ENCODE results near the gene FAM13B.
"Not testable (repeated sequence)": the region's sequence is repeated elsewhere in the genome, so short reads cannot be mapped to it uniquely, and the experiment has no call there.

The FAM13B gene

DNA sequence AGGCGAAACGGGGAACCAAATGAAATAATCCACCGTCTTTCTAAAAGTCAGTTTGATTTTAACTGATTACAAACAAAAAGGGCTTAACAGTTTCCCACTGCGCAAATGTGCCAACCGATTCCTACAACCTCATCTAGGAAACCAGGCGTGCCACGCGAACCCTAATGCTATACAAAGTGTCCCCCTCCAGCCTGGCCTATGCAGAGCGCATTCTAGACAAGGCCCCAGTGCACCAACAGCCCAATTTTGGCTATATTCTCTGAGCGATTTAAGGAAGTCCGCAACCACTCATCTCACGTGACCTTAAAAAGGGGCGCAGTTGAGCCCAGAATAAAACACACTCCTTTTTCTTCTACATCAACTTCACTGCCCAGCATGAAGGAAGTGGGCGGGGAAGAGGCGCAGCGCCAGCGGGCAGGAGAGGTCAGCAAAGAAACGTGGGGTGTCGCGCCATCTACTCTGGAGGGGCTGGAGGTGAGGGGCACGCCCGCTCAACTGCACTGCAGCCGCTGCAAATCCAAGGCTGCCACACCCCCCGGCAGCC is 779 bp downstream of the FAM13B start:
- peak overlapping the region; percentile 93 for H3K4me3 ChIP-seq (ENCODE audit: low read depth, low read length)
- TF ChIP-seq, protein P1, sequence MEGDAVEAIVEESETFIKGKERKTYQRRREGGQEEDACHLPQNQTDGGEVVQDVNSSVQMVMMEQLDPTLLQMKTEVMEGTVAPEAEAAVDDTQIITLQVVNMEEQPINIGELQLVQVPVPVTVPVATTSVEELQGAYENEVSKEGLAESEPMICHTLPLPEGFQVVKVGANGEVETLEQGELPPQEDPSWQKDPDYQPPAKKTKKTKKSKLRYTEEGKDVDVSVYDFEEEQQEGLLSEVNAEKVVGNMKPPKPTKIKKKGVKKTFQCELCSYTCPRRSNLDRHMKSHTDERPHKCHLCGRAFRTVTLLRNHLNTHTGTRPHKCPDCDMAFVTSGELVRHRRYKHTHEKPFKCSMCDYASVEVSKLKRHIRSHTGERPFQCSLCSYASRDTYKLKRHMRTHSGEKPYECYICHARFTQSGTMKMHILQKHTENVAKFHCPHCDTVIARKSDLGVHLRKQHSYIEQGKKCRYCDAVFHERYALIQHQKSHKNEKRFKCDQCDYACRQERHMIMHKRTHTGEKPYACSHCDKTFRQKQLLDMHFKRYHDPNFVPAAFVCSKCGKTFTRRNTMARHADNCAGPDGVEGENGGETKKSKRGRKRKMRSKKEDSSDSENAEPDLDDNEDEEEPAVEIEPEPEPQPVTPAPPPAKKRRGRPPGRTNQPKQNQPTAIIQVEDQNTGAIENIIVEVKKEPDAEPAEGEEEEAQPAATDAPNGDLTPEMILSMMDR (IDR thresholded peaks at IDR 0.05; ENCODE audit: low read depth, low read length), result no peak

DNA sequence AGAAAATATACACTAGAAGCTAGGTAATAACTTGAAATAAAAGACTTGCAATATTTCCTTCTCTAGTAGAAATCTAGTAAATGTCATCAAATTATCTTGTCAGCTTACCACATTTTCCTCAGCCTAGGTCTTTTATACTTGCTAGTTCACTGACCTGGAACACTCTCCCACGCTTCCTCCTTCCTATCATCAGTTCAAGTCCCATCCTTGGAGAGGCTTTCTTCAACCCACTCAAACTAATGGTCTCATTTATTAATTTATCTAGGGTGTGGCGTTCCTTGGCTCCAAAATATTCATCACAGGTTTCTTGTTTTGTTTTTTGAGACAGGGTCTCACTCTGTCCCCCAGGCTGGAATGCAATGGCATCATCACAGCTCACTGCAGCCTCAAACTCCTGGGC is 2.9 kb downstream of the FAM13B start:
- TF ChIP-seq, protein P1 (IDR thresholded peaks at IDR 0.05; ENCODE audit: low read depth, low read length), result no peak
- H3K4me3 ChIP-seq (ENCODE audit: low read depth, low read length), result no peak overlapping the region

DNA sequence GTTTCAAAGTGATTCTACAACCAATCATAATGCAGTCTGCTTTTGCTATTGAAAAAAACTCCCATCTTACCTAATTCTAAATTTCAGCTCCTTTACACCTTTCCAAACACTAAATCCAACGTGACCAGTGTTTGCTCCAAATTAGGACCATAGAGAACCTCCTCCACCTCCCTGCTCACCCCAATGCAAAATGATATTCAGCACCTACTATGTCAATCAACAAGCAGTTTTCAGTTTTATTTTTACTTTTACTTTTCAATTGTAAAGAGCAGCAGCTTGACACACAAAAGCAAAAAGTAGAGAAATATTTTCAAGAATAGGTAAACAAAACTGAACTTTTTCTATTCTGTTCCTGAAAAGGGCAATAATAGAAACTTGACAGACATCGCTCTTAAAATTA is 3.4 kb downstream of the FAM13B start:
- TF ChIP-seq, protein P1 (IDR thresholded peaks at IDR 0.05; ENCODE audit: low read depth, low read length), result no peak

DNA sequence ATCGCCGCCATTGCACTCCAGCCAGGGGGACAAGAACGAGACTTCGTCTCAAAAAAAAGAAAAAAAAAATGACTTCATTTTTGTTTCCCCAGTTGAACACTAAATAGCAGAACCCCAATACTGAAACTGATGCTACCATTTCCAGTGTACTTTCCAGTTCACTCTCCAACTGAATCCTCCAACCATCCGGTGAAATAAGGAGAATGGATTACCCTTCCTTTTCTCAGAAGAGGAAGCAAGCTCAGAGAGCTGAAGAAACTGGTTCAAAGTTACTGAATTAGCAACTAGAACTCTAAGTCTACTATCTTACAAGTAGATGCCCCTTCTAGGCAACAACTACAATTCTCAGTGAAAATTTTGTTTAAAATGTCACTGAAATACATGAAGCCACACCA is 3.9 kb downstream of the FAM13B start:
- TF ChIP-seq, protein P1 (IDR thresholded peaks at IDR 0.05; ENCODE audit: low read depth, low read length), result no peak
- no peak overlapping the region for H3K4me3 ChIP-seq (ENCODE audit: low read depth, low read length)

More for the DNA sequence above, 3.4 kb downstream of the FAM13B start:
- H3K4me3 ChIP-seq (ENCODE audit: low read depth, low read length), result no peak overlapping the region

DNA sequence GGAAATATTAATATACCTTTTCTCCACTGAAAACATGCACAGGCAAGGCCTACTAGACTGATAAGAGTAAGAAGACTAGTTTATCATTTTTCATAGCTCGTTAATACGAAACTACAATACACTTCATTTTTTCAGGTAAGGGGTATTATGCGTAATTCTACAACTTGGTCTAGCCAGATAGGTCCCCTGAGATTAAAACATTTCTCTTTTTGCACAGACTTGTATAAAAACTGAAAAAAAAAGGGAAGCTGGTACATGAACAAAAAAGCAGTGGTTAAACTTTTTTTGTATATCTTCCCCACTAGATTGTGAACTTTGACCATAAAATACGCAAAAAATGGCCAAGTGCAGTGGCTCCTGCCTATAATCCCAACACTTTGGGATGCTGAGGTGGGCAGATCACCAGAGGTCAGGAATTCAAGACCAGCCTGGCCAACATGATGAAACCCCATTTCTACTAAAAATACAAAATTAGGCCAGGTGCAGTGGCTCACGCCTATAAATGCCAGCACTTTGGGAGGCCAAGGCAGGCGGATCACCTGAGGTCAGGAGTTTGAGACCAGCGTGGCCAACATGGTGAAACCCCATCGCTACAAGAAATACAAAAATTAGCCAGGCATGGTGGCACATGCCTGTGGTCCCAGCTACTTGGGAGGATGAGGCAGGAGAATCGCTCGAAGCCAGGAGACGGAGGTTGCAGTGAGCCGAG is 4.5 kb downstream of the FAM13B start:
- H3K4me3 ChIP-seq (ENCODE audit: low read depth, low read length), result not testable (repeated sequence)

DNA sequence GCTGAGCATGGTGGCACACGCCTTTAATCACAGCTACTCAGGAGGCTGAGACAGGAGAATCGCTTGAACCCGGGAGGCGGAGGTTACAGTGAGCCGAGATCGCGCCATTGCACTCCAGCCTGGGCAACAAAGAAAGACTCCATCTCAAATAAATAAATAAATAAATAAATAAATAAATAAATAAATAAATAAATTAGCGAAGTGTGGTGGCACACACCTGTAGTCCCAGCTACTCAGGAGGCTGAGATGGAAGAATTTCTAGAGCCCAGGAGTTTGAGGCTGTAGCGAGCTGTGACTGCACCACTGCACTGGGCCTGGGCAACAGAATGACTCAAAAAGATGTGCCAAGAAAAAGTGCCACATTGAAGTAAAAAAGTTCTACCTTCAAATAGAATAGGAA is 6.1 kb downstream of the FAM13B start:
- H3K4me3 ChIP-seq (ENCODE audit: low read depth, low read length), result not testable (repeated sequence)

DNA sequence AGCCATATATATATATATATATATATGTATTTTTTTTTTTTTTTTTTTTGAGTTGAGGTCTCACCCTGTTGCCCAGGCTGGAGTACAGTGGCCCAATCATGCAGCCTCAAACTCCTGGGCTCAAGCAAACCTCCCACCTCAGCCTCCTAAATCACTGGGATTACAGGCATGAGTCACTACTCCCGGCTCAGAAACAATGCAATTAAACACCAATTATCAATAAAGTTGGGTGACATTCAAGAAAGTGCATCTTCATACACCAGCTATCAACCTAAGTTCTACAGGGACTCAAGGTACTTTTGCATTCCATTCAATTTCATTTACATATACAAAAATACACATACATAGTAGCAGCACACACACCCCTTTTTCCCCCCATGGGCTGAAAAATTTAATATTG is 7.6 kb downstream of the FAM13B start:
- no peak overlapping the region for H3K4me3 ChIP-seq (ENCODE audit: low read depth, low read length)
- TF ChIP-seq, protein P1 (IDR thresholded peaks at IDR 0.05; ENCODE audit: low read depth, low read length), result no peak

DNA sequence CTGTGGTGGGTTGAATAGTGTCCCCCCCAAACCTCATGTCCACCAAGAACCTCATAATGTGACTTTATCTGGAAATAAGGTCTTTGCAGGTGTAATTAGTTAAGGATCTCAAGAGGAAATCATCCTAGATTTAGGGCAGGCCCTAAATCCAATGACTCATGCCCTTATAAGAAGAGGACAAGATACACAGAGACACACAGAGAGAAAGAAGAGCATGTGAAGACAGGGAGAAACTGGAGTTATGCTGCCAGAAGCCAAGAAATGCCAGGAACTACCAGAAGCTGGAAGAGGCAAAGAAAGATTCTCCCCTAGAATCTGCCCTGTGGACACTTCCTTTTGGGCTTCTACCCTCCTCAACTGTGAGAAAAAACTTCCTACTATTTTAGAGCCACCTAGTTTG is 8.8 kb downstream of the FAM13B start:
- TF ChIP-seq, protein P1 (IDR thresholded peaks at IDR 0.05; ENCODE audit: low read depth, low read length), result no peak
- no peak overlapping the region for H3K4me3 ChIP-seq (ENCODE audit: low read depth, low read length)

All from WI38 (cell line).